ENCODE data around the gene ART5.

The ART5 gene

GRCh38 chr11:3632070-3632660 is 9.6 kb downstream of the ART5 start:
- H3K4me3 ChIP-seq (ENCODE audit: low read length), result no peak overlapping the region
- no peak for DNase-seq (ENCODE audit: low read depth)
- TF ChIP-seq, protein P1, sequence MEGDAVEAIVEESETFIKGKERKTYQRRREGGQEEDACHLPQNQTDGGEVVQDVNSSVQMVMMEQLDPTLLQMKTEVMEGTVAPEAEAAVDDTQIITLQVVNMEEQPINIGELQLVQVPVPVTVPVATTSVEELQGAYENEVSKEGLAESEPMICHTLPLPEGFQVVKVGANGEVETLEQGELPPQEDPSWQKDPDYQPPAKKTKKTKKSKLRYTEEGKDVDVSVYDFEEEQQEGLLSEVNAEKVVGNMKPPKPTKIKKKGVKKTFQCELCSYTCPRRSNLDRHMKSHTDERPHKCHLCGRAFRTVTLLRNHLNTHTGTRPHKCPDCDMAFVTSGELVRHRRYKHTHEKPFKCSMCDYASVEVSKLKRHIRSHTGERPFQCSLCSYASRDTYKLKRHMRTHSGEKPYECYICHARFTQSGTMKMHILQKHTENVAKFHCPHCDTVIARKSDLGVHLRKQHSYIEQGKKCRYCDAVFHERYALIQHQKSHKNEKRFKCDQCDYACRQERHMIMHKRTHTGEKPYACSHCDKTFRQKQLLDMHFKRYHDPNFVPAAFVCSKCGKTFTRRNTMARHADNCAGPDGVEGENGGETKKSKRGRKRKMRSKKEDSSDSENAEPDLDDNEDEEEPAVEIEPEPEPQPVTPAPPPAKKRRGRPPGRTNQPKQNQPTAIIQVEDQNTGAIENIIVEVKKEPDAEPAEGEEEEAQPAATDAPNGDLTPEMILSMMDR (conservative IDR thresholded peaks at IDR 0.05; ENCODE audit: low read length), result no peak

DNA sequence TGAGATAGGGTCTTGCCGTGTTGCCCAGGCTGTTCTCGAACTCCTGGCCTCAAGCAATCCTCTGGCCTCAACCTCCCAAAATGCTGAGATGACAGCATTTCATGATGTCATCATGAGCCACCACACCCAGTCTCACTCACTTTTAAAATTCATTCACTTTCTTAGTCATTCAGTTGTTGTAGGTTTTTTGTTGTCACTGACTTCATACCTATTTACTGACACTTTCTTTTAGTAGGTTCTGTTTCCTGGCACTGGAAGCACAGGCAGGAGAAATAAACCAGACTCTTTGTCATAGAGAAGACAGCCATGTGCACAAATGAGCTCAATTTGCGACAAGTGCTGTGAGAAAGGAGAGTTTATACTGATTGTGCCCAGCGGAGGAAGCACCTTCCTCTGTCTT is 10.5 kb downstream of the ART5 start:
- H3K4me3 ChIP-seq (ENCODE audit: low read length), result no peak overlapping the region
- TF ChIP-seq, protein P1 (conservative IDR thresholded peaks at IDR 0.05; ENCODE audit: low read length), result no peak
- DNase-seq (ENCODE audit: low read depth), result no peak

GRCh38 chr11:3627291-3627690 is 14.5 kb downstream of the ART5 start:
- peak; percentile 54 for DNase-seq (ENCODE audit: low read depth)
- TF ChIP-seq, protein P1 (conservative IDR thresholded peaks at IDR 0.05; ENCODE audit: low read length), result no peak
- H3K4me3 ChIP-seq (ENCODE audit: low read length), result no peak overlapping the region

GRCh38 chr11:3626250-3626960 is 15.4 kb downstream of the ART5 start:
- TF ChIP-seq, protein P1 (conservative IDR thresholded peaks at IDR 0.05; ENCODE audit: low read length), result no peak
- H3K4me3 ChIP-seq (ENCODE audit: low read length), result no peak overlapping the region
- no peak for DNase-seq (ENCODE audit: low read depth)

DNA sequence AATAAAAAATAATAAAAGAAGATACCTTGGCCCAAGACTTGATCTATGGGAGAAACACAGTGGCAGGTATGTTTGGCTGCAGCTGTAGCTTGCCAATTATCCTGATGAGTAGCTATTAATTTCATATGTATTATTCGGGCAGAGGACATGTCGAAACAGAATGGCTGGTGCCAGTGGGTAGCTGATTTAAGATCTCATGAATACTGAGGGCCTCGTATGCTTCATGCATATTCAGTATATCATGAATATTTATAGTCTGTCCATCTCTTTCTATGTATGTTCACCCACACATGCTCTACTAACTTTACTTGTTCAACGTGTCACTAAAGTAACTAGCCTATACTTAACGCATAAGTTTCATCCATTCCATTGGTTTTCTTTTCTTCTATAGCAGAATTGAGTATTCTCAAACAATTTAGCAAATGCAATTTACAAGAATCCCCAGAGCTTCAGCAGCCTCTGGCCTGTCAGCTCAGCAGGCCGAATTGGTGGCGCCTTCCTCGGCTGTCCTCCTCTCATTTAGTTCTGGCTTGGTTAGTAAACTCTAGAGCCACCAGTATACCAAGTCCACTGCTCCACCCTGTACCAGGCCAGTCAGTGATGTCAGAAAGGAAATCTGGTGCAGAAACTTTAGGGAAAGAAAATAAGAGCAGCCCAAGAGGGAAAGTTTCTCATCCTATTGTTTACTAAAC is 17.9 kb downstream of the ART5 start:
- TF ChIP-seq, protein P1 (conservative IDR thresholded peaks at IDR 0.05; ENCODE audit: low read length), result no peak
- no peak for DNase-seq (ENCODE audit: low read depth)

DNA sequence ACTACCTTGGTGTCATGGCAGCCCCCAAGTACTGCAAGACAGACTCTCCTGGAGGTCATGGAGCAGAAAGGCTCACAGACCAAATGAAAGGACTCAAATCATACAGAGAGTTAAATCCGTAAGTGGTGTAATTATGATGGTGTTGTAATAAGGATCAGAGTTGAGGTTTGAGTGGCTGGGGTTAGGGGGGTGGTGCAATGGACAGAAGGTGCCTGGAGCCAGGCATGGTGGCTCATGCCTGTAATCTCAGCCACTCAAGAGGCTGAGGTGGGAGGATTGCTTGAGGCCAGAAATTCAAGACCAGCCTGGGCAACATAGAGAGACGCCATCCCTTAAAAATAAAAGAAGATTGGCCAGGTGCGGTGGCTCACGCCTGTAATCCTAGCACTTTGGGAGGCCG is 18.7 kb downstream of the ART5 start:
- no peak overlapping the region for H3K4me3 ChIP-seq (ENCODE audit: low read length)
- TF ChIP-seq, protein P1 (conservative IDR thresholded peaks at IDR 0.05; ENCODE audit: low read length), result no peak
- DNase-seq (ENCODE audit: low read depth), result no peak

More for the DNA sequence above, 17.9 kb downstream of the ART5 start:
- no peak overlapping the region for H3K4me3 ChIP-seq (ENCODE audit: low read length)
